Measurements from ENCODE around the gene MYO3B.
A peak's percentile ranks its signal among the peaks of the same experiment; 100 is the strongest.

MYO3B gene

GRCh38 chr2:170362871-170363631 lies 185.1 kb downstream of the MYO3B start:
- Histone ChIP-seq H3K79me2 (ENCODE audit: low read length) (no peaks in the 10 kb centered on the region), H3K4me2 (ENCODE audit: low read length) (peak overlapping the region; percentile 45; the same call in 1 of the 2 replicates), H3K27ac (ENCODE audit: low read length) (no peak overlapping the region), H3K4me3 (ENCODE audit: low read length) (no peak overlapping the region), H4K20me1 (ENCODE audit: insufficient read depth, low read length) (0 out of 2 replicates have a peak, but pooled peaks cover under 1% of the 10 kb centered on the region), H3K36me3 (replicated peaks; ENCODE audit: low read depth, low read length) (no peaks in the 10 kb centered on the region), H3K9ac (ENCODE audit: low read length) (no peak overlapping the region), H3K9me3 (ENCODE audit: insufficient read depth, low read length) (no peaks in the 10 kb centered on the region), H2AFZ (ENCODE audit: low read depth, low read length) (no peak overlapping the region), H3K27me3 (ENCODE audit: low read depth, low read length) (peaks cover 89% of the 10 kb centered on the region), H3K4me1 (ENCODE audit: low read length) (peaks cover 21% of the 10 kb centered on the region)
- TF ChIP-seq CTCF (IDR thresholded peaks at IDR 0.05; ENCODE audit: low read depth, low read length) (peak; percentile 19; the same call in 1 of the 2 replicates), EZH2phosphoT487 (IDR thresholded peaks at IDR 0.05; ENCODE audit: low read depth) (no peak)

- Histone ChIP-seq H3K79me2 (ENCODE audit: low read length) (no peaks in the 10 kb centered on the region), H3K4me1 (ENCODE audit: low read length) (peaks cover 31% of the 10 kb centered on the region), H3K36me3 (replicated peaks; ENCODE audit: low read depth, low read length) (no peaks in the 10 kb centered on the region), H3K27me3 (ENCODE audit: low read depth, low read length) (peaks cover 90% of the 10 kb centered on the region), H2AFZ (ENCODE audit: low read depth, low read length) (no peak overlapping the region), H3K27ac (ENCODE audit: low read length) (no peak overlapping the region), H3K4me2 (ENCODE audit: low read length) (no peak overlapping the region), H3K9ac (ENCODE audit: low read length) (no peak overlapping the region), H4K20me1 (ENCODE audit: insufficient read depth, low read length) (0 out of 2 replicates have a peak, but pooled peaks cover 4% of the 10 kb centered on the region), H3K4me3 (ENCODE audit: low read length) (no peak overlapping the region), H3K9me3 (ENCODE audit: insufficient read depth, low read length) (no peaks in the 10 kb centered on the region)
- TF ChIP-seq CTCF (IDR thresholded peaks at IDR 0.05; ENCODE audit: low read depth, low read length) (no peak), EZH2phosphoT487 (IDR thresholded peaks at IDR 0.05; ENCODE audit: low read depth) (no peak)
These were observed 187.1 kb downstream of the MYO3B start for GRCh38 chr2:170365003-170365402.

- no peaks in the 10 kb centered on the region for H3K79me2 ChIP-seq (ENCODE audit: low read length)
- no peak overlapping the region for H3K9ac ChIP-seq (ENCODE audit: low read length)
- no peaks in the 10 kb centered on the region for H3K36me3 ChIP-seq (replicated peaks; ENCODE audit: low read depth, low read length)
- no peak overlapping the region for H3K4me3 ChIP-seq (ENCODE audit: low read length)
- H3K27ac ChIP-seq (ENCODE audit: low read length) = no peak overlapping the region
- peaks cover 87% of the 10 kb centered on the region for H3K27me3 ChIP-seq (ENCODE audit: low read depth, low read length)
- peaks cover 31% of the 10 kb centered on the region for H3K4me1 ChIP-seq (ENCODE audit: low read length)
- H3K4me2 ChIP-seq (ENCODE audit: low read length) = no peak overlapping the region
- H2AFZ ChIP-seq (ENCODE audit: low read depth, low read length) = no peak overlapping the region
- H3K9me3 ChIP-seq (ENCODE audit: insufficient read depth, low read length) = no peaks in the 10 kb centered on the region
- TF ChIP-seq EZH2phosphoT487 (IDR thresholded peaks at IDR 0.05; ENCODE audit: low read depth) (no peak), CTCF (IDR thresholded peaks at IDR 0.05; ENCODE audit: low read depth, low read length) (no peak)
- H4K20me1 ChIP-seq (ENCODE audit: insufficient read depth, low read length) = 0 out of 2 replicates have a peak, but pooled peaks cover 4% of the 10 kb centered on the region
These were observed 187.7 kb downstream of the MYO3B start for GRCh38 chr2:170365686-170366085.

- H4K20me1 ChIP-seq (ENCODE audit: insufficient read depth, low read length) = 0 out of 2 replicates have a peak, but pooled peaks cover 4% of the 10 kb centered on the region
- no peak for TF ChIP-seq CTCF (IDR thresholded peaks at IDR 0.05; ENCODE audit: low read depth, low read length)
- TF ChIP-seq EZH2phosphoT487 (IDR thresholded peaks at IDR 0.05; ENCODE audit: low read depth) = 0 out of 2 replicates have a peak, but pooled peaks have one; percentile 39
- peaks cover 14% of the 10 kb centered on the region for H3K4me1 ChIP-seq (ENCODE audit: low read length)
- peak overlapping the region; percentile 41 for H3K4me3 ChIP-seq (ENCODE audit: low read length)
- no peaks in the 10 kb centered on the region for H3K36me3 ChIP-seq (replicated peaks; ENCODE audit: low read depth, low read length)
- H3K27me3 ChIP-seq (ENCODE audit: low read depth, low read length) = peaks cover 84% of the 10 kb centered on the region
- H3K79me2 ChIP-seq (ENCODE audit: low read length) = no peaks in the 10 kb centered on the region
- peak overlapping the region; percentile 57 for H3K4me2 ChIP-seq (ENCODE audit: low read length)
- no peaks in the 10 kb centered on the region for H3K9me3 ChIP-seq (ENCODE audit: insufficient read depth, low read length)
- no peak overlapping the region for H3K27ac ChIP-seq (ENCODE audit: low read length)
- no peak overlapping the region for H3K9ac ChIP-seq (ENCODE audit: low read length)
- H2AFZ ChIP-seq (ENCODE audit: low read depth, low read length) = no peak overlapping the region
These were observed 190.4 kb downstream of the MYO3B start for GRCh38 chr2:170368370-170368769.
